H9 (cell line): ENCODE data around the gene MUS81. TPM values are rescaled to one million over a fixed set of nuclear protein-coding genes. Genes with fewer than 3 reads are reported as not detected.

Experiments used
- DNase-seq: peaks from one replicate; pipeline ENCODE4 v3.0.0-alpha.2; 2017
- H2AFZ ChIP-seq: one replicate; pipeline ENCODE4 v1.6.1; 2013; ENCODE audit warnings: mild to moderate bottlenecking, low read length, control low read depth, moderate library complexity
- H2AK5ac ChIP-seq: 2 replicates; pipeline ENCODE4 v1.6.1; 2013; ENCODE audit warnings: low read length, control low read depth, mixed read lengths; ENCODE audit not compliant: insufficient read length
- H2BK120ac ChIP-seq: one replicate; pipeline ENCODE4 v1.6.1; 2013; ENCODE audit warnings: low read depth, mild to moderate bottlenecking, low read length, control low read depth, inconsistent platforms; ENCODE audit not compliant: poor library complexity, severe bottlenecking
- H2BK12ac ChIP-seq: 2 replicates; pipeline ENCODE4 v1.6.1; 2013; ENCODE audit warnings: low read length, control low read depth, mixed read lengths, low read depth; ENCODE audit not compliant: insufficient read length
- H2BK15ac ChIP-seq: 2 replicates; pipeline ENCODE4 v1.6.1; 2013; ENCODE audit warnings: low read depth, low read length, control low read depth
- H2BK20ac ChIP-seq: one replicate; pipeline ENCODE4 v1.6.1; 2013; ENCODE audit warnings: low read depth, mild to moderate bottlenecking, low read length, control low read depth, inconsistent platforms; ENCODE audit not compliant: poor library complexity, severe bottlenecking
- H2BK5ac ChIP-seq: 2 replicates; pipeline ENCODE4 v1.6.1; 2013; ENCODE audit warnings: low read length, control low read depth, mixed read lengths; ENCODE audit not compliant: insufficient read length
- H3K14ac ChIP-seq: 2 replicates; pipeline ENCODE4 v1.6.1; 2013; ENCODE audit warnings: low read length, control low read depth; ENCODE audit not compliant: insufficient read depth
- H3K18ac ChIP-seq: 2 replicates; pipeline ENCODE4 v1.6.1; 2013; ENCODE audit warnings: low read depth, mild to moderate bottlenecking, mixed read lengths, low read length, control low read depth; ENCODE audit not compliant: insufficient read length
- H3K23ac ChIP-seq: 2 replicates; pipeline ENCODE4 v1.6.1; 2013; ENCODE audit warnings: low read length, control low read depth, mixed read lengths, low read depth; ENCODE audit not compliant: insufficient read length
- H3K23me2 ChIP-seq: 2 replicates; pipeline ENCODE4 v1.6.1; 2013; ENCODE audit warnings: low read depth, mild to moderate bottlenecking, mixed read lengths, low read length, control low read depth; ENCODE audit not compliant: insufficient read length, poor library complexity, severe bottlenecking
- H3K27ac ChIP-seq: 2 replicates; pipeline ENCODE4 v1.5.1; 2013; ENCODE audit warnings: low read length, control low read depth, mixed read lengths, low read depth; ENCODE audit not compliant: insufficient read length
- H3K27me3 ChIP-seq: 2 replicates; pipeline ENCODE4 v1.6.1; 2013; ENCODE audit warnings: low read length, control low read depth, inconsistent platforms; ENCODE audit not compliant: insufficient read depth
- H3K4ac ChIP-seq: 2 replicates; pipeline ENCODE4 v1.6.1; 2013; ENCODE audit warnings: low read depth, mild to moderate bottlenecking, control low read depth, inconsistent platforms, low read length, moderate library complexity
- H3K4me1 ChIP-seq: 2 replicates; pipeline ENCODE4 v1.6.1; 2013; ENCODE audit warnings: low read length, control low read depth, inconsistent platforms; ENCODE audit not compliant: insufficient read depth
- H3K4me2 ChIP-seq: 2 replicates; pipeline ENCODE4 v1.6.1; 2013; ENCODE audit warnings: low read length, control low read depth, mixed read lengths; ENCODE audit not compliant: insufficient read length, insufficient read depth
- H3K56ac ChIP-seq: 2 replicates; pipeline ENCODE4 v1.6.1; 2013; ENCODE audit warnings: low read depth, mild to moderate bottlenecking, mixed read lengths, low read length, control low read depth; ENCODE audit not compliant: insufficient read length
- H3K79me1 ChIP-seq: 2 replicates; pipeline ENCODE4 v1.6.1; 2013; ENCODE audit warnings: low read depth, mild to moderate bottlenecking, moderate library complexity, low read length, control low read depth, inconsistent platforms; ENCODE audit not compliant: insufficient read depth, poor library complexity, severe bottlenecking
- H3K79me2 ChIP-seq: 2 replicates; pipeline ENCODE4 v1.6.1; 2013; ENCODE audit warnings: low read length, control low read depth, inconsistent platforms; ENCODE audit not compliant: insufficient read depth
- H3K9ac ChIP-seq: 2 replicates; pipeline ENCODE4 v1.6.1; 2013; ENCODE audit warnings: low read length, control low read depth, mixed read lengths; ENCODE audit not compliant: insufficient read length; ENCODE audit errors: extremely low read depth
- H3K9me3 ChIP-seq: one replicate; pipeline ENCODE4 v1.6.1; 2013; ENCODE audit warnings: low read depth, low read length, inconsistent platforms; ENCODE audit not compliant: control insufficient read depth
- H3T11ph ChIP-seq: one replicate; pipeline ENCODE4 v1.6.1; 2013; ENCODE audit warnings: mild to moderate bottlenecking, low read length, control low read depth, inconsistent platforms
- H4K20me1 ChIP-seq: one replicate; pipeline ENCODE4 v1.6.1; 2013; ENCODE audit not compliant: control insufficient read depth, insufficient read length, insufficient read depth
- H4K5ac ChIP-seq: 2 replicates; pipeline ENCODE4 v1.6.1; 2013; ENCODE audit warnings: low read depth, mild to moderate bottlenecking, mixed read lengths, low read length, control low read depth; ENCODE audit not compliant: insufficient read length
- H4K8ac ChIP-seq: replicated peaks from 2 replicates; pipeline ENCODE4 v1.6.1; 2013; ENCODE audit warnings: low read length, control low read depth, mixed read lengths, low read depth; ENCODE audit not compliant: insufficient read length
- H4K91ac ChIP-seq: 2 replicates; pipeline ENCODE4 v1.6.1; 2013; ENCODE audit warnings: low read depth, mild to moderate bottlenecking, moderate library complexity, mixed read lengths, low read length, control low read depth; ENCODE audit not compliant: insufficient read length
- H3K27ac Mint-ChIP-seq, 3 experiments: 2 replicates in 2 of 3; 3 replicates in 1 of 3; pipeline ENCODE4 v1.8.0; 2020 to 2021; ENCODE audit warnings: mixed read lengths in 3 of 3, mild to moderate bottlenecking in 1 of 3, moderate library complexity in 1 of 3
- H3K27me3 Mint-ChIP-seq: 2 replicates; pipeline ENCODE4 v1.8.0; 2021; ENCODE audit warnings: low read depth, mild to moderate bottlenecking, moderate library complexity, mixed read lengths
- H3K36me3 Mint-ChIP-seq, 3 experiments: 2 replicates in 2 of 3; 3 replicates in 1 of 3; pipeline ENCODE4 v1.8.0; 2020 to 2021; ENCODE audit warnings: low read depth in 3 of 3, mixed read lengths in 3 of 3; ENCODE audit not compliant: insufficient read depth in 1 of 3
- H3K4me1 Mint-ChIP-seq, 2 experiments: 2 replicates each; pipeline ENCODE4 v1.8.0; 2020; ENCODE audit warnings: mixed read lengths in 2 of 2
- H3K4me3 Mint-ChIP-seq, 2 experiments: 2 replicates in 1 of 2; 3 replicates in 1 of 2; pipeline ENCODE4 v1.8.0; 2020 to 2021; ENCODE audit warnings: mild to moderate bottlenecking in 2 of 2, mixed read lengths in 2 of 2, moderate library complexity in 1 of 2
- H3K9me3 Mint-ChIP-seq, 2 experiments: 2 replicates in 1 of 2; 3 replicates in 1 of 2; pipeline ENCODE4 v1.8.0; 2020; ENCODE audit warnings: mild to moderate bottlenecking in 2 of 2, mixed read lengths in 2 of 2, moderate library complexity in 1 of 2
- WGBS: extraction: QIAGEN DNeasy Blood & Tissue Kit; methylation state at CpG from one replicate; pipeline ENCODE4 v1.1.7; 2013; ENCODE audit warnings: missing lambda C conversion rate, low lambda C conversion rate, mixed read lengths; ENCODE audit not compliant: insufficient read length; ENCODE audit errors: extremely low coverage; 5-methylcytosine and 5-hydroxymethylcytosine counted together
- total RNA-seq: library from RNA; stranded (reverse); gene quantifications from 2 replicates; pipeline ENCODE4 v1.2.1, GENCODE V29; 2021
- TF ChIP-seq, protein P1 (sequence below): fragments of 200-600 bp; sonication (generic); conservative IDR thresholded peaks from 3 replicates; pipeline ENCODE4 v1.8.0; 2021; ENCODE audit warnings: antibody characterized with exemption, mild to moderate bottlenecking

Gene MUS81
- total RNA-seq, 1 experiment from 2014 or later, result 49.2 TPM

DNA sequence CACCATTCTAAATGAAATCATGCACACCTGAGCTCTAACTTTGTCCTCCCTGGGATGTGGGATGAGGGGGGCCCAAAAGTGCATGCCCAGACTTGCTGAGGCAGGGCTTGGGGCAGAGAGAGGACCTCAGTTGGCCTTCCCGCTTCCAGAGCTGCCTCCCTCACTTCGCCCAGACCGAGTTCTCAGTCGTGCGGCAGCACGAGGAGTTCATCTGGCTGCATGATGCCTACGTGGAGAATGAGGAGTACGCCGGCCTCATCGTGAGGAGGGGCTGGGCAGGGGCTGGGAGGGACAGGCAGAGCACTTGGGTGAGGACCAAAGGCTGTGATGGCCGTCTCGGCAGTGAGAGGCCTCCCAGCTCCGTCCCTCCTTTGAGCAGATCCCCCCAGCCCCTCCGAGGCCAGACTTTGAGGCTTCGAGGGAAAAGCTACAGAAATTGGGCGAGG is 10.4 kb upstream of the MUS81 start:
- Histone ChIP-seq H4K5ac (no peak overlapping the region), H3K14ac (no peak overlapping the region), H2BK120ac (no peak overlapping the region), H3K56ac (no peak overlapping the region), H2AK5ac (no peak overlapping the region), H4K20me1 (no peaks in the 10 kb centered on the region), H3K27me3 (no peaks in the 10 kb centered on the region), H3K18ac (no peak overlapping the region), H2AFZ (no peak overlapping the region), H3K79me1 (no peaks in the 10 kb centered on the region), H3K9me3 (no peaks in the 10 kb centered on the region), H3K4me2 (no peak overlapping the region), H2BK20ac (no peak overlapping the region), H3K23me2 (no peaks in the 10 kb centered on the region), H2BK5ac (no peak overlapping the region), H3K4me1 (no peaks in the 10 kb centered on the region), H4K91ac (no peak overlapping the region), H2BK12ac (no peak overlapping the region), H3K4ac (no peak overlapping the region), H3K79me2 (no peaks in the 10 kb centered on the region), H4K8ac (no peak overlapping the region), H3K27ac (no peak overlapping the region), H3T11ph (no peak overlapping the region), H2BK15ac (no peak overlapping the region), H3K9ac (no peak overlapping the region), H3K23ac (no peak overlapping the region)
- peaks cover 28 to 37% (median 29%) of the 10 kb centered on the region in 3 experiments for H3K36me3 Mint-ChIP-seq
- H3K27ac Mint-ChIP-seq, result no peak overlapping the region; a peak in 1 of 7 replicates
- peaks cover 17% of the 10 kb centered on the region for H3K27me3 Mint-ChIP-seq
- no CpG with 5 or more reads among the region's 16 CpGs for WGBS
- H3K4me3 Mint-ChIP-seq, result no peak overlapping the region; a peak in 1 of 5 replicates
- peaks cover 9 to 14% of the 10 kb centered on the region in 2 experiments for H3K4me1 Mint-ChIP-seq
- DNase-seq, result no peak
- H3K9me3 Mint-ChIP-seq, result peaks cover 3 to 7% of the 10 kb centered on the region in 2 experiments; a peak in 2 of 5 replicates
- TF ChIP-seq, protein P1, sequence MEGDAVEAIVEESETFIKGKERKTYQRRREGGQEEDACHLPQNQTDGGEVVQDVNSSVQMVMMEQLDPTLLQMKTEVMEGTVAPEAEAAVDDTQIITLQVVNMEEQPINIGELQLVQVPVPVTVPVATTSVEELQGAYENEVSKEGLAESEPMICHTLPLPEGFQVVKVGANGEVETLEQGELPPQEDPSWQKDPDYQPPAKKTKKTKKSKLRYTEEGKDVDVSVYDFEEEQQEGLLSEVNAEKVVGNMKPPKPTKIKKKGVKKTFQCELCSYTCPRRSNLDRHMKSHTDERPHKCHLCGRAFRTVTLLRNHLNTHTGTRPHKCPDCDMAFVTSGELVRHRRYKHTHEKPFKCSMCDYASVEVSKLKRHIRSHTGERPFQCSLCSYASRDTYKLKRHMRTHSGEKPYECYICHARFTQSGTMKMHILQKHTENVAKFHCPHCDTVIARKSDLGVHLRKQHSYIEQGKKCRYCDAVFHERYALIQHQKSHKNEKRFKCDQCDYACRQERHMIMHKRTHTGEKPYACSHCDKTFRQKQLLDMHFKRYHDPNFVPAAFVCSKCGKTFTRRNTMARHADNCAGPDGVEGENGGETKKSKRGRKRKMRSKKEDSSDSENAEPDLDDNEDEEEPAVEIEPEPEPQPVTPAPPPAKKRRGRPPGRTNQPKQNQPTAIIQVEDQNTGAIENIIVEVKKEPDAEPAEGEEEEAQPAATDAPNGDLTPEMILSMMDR, result no peak
